ENCODE results near the gene ZACN.

Gene ZACN

DNA sequence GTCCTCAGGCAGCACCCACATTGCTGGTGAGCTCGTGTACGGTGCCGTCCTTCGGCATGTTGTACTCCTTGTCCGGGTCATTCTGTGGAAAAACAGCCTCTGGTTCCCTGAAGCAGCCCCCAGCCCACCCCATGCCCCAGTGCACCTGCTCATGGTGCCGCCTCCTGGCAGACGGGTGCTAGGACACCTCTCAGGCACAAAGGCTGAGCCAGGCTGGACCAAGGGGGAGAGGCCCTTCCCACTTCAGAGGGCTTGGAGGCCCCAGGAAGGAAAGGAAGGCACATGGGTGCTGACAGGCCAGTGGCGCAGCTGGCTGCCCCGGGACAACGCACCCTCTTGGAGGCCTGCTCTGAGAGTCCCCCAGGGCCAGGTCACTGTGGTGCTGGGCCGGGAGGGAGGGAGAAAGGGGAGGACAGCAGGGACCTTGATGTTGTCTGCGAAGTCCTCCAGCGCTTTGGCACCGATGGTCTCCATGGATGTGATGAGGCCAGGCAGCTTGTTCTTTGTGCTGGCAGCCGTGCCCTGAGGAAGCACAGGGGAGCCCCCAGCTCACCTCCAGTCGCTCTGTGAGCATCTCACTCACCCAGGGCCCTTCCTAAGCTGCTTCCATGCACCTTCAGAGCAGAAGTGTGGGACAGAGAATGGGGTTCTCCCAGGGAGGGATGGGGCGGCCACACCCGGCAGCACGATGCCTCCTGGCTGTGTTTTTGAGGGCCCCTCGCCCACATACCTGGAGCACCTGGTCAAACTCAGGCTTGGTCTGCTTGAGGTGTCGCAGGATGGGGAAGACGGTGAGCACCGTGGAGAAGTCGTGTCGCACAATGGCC is 9.3 kb downstream of the ZACN start:
- no peak for TF ChIP-seq POLR2AphosphoS5 (IDR thresholded peaks at IDR 0.05; ENCODE audit: low read depth, low read length)
- TF ChIP-seq REST (IDR thresholded peaks at IDR 0.05; ENCODE audit: insufficient read depth in 1 of 2, low read depth in 2 of 2, low read length in 2 of 2) = no peak
- no peak for TF ChIP-seq TAF1 (IDR thresholded peaks at IDR 0.05; ENCODE audit: borderline replicate concordance, insufficient read depth, low read length)
- TF ChIP-seq FOXP2 (optimal IDR thresholded peaks at IDR 0.05; ENCODE audit: borderline replicate concordance, extremely low read depth, extremely low read length, insufficient read depth) = no peak
- no peak for TF ChIP-seq SIN3A (IDR thresholded peaks at IDR 0.05; ENCODE audit: borderline replicate concordance, insufficient read depth, low read length)

DNA sequence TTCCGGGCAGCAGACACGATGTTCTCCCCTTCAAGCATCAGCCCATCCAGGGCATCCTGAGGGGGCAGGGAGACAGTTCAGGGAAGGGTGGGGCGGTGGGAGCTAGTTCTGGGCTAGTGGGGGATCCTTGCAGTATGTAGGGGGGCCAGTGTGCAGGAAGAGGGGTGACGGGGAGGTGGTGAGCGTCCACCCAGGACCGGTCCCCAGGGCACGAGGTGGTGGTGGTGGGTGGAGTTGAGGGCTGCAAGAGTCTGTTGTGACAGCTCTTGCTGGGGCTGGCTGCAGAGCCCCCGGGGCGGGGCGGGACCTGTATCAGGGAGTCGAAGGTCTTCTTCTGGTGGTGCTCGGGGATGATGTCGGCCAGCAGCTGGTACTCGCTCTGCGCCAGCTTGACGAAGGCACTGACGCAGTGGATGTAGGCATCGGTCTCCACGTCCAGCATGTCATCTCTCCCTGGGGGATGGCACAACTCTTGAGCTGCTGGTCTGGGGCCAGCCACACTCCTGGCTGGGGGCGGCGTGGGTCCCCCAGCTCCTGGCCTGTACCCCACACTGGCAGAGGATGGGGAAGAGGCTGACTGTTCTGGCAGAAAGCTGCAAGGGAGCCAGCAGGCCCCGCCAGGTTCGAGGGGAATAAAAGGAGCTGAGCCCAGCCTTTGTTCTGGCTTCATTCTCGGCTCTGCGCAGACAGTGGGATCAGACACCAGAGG is 10.0 kb downstream of the ZACN start:
- TF ChIP-seq FOXP2 (optimal IDR thresholded peaks at IDR 0.05; ENCODE audit: borderline replicate concordance, extremely low read depth, extremely low read length, insufficient read depth) (no peak), POLR2AphosphoS5 (IDR thresholded peaks at IDR 0.05; ENCODE audit: low read depth, low read length) (no peak), REST (IDR thresholded peaks at IDR 0.05; ENCODE audit: insufficient read depth in 1 of 2, low read depth in 2 of 2, low read length in 2 of 2) (no peak), SIN3A (IDR thresholded peaks at IDR 0.05; ENCODE audit: borderline replicate concordance, insufficient read depth, low read length) (no peak), TAF1 (IDR thresholded peaks at IDR 0.05; ENCODE audit: borderline replicate concordance, insufficient read depth, low read length) (no peak)

- TF ChIP-seq REST (IDR thresholded peaks at IDR 0.05; ENCODE audit: insufficient read depth in 1 of 2, low read depth in 2 of 2, low read length in 2 of 2) (no peak), FOXP2 (optimal IDR thresholded peaks at IDR 0.05; ENCODE audit: borderline replicate concordance, extremely low read depth, extremely low read length, insufficient read depth) (no peak), TAF1 (IDR thresholded peaks at IDR 0.05; ENCODE audit: borderline replicate concordance, insufficient read depth, low read length) (no peak), SIN3A (IDR thresholded peaks at IDR 0.05; ENCODE audit: borderline replicate concordance, insufficient read depth, low read length) (no peak), POLR2AphosphoS5 (IDR thresholded peaks at IDR 0.05; ENCODE audit: low read depth, low read length) (no peak)
Observed at GRCh38 chr17:76089680-76090516, 10.9 kb downstream of the ZACN start.

GRCh38 chr17:76090517-76091129 is 11.6 kb downstream of the ZACN start:
- TF ChIP-seq TAF1 (IDR thresholded peaks at IDR 0.05; ENCODE audit: borderline replicate concordance, insufficient read depth, low read length) (no peak), POLR2AphosphoS5 (IDR thresholded peaks at IDR 0.05; ENCODE audit: low read depth, low read length) (no peak), REST (IDR thresholded peaks at IDR 0.05; ENCODE audit: insufficient read depth in 1 of 2, low read depth in 2 of 2, low read length in 2 of 2) (no peak), FOXP2 (optimal IDR thresholded peaks at IDR 0.05; ENCODE audit: borderline replicate concordance, extremely low read depth, extremely low read length, insufficient read depth) (no peak), SIN3A (IDR thresholded peaks at IDR 0.05; ENCODE audit: borderline replicate concordance, insufficient read depth, low read length) (no peak)
